Measurements from ENCODE around the gene PRDM16. TPM values are rescaled to one million over a fixed set of nuclear protein-coding genes. Genes with fewer than 3 reads are reported as not detected.

The PRDM16 gene
- total RNA-seq, 1 donor from 2014 or later = 21.4 TPM

GRCh38 chr1:3344395-3344794 is 275.4 kb downstream of the PRDM16 start:
- H3K27ac Mint-ChIP-seq (ENCODE audit: unreplicated experiment) = no peak overlapping the region
- no peak for DNase-seq (ENCODE audit: low spot score)
- H3K4me1 Mint-ChIP-seq (ENCODE audit: unreplicated experiment) = no peaks in the 10 kb centered on the region
- TF ChIP-seq CTCF (IDR thresholded peaks at IDR 0.05; ENCODE audit: unreplicated experiment) = no peak
- H3K36me3 Mint-ChIP-seq (ENCODE audit: low read depth, unreplicated experiment) = peaks cover 12% of the 10 kb centered on the region
- peaks cover 5% of the 10 kb centered on the region for H3K27me3 Mint-ChIP-seq (ENCODE audit: unreplicated experiment)
- H3K9me3 Mint-ChIP-seq (ENCODE audit: unreplicated experiment) = peaks cover 9% of the 10 kb centered on the region
- H3K4me3 Mint-ChIP-seq (ENCODE audit: unreplicated experiment) = no peak overlapping the region

GRCh38 chr1:3345792-3346191 is 276.8 kb downstream of the PRDM16 start:
- TF ChIP-seq CTCF (IDR thresholded peaks at IDR 0.05; ENCODE audit: unreplicated experiment) = no peak
- no peaks in the 10 kb centered on the region for H3K4me1 Mint-ChIP-seq (ENCODE audit: unreplicated experiment)
- DNase-seq (ENCODE audit: low spot score) = no peak
- peaks cover 5% of the 10 kb centered on the region for H3K27me3 Mint-ChIP-seq (ENCODE audit: unreplicated experiment)
- H3K4me3 Mint-ChIP-seq (ENCODE audit: unreplicated experiment) = no peak overlapping the region
- peaks cover 9% of the 10 kb centered on the region for H3K9me3 Mint-ChIP-seq (ENCODE audit: unreplicated experiment)
- no peak overlapping the region for H3K27ac Mint-ChIP-seq (ENCODE audit: unreplicated experiment)
- H3K36me3 Mint-ChIP-seq (ENCODE audit: low read depth, unreplicated experiment) = peaks cover 12% of the 10 kb centered on the region

- Mint-ChIP-seq H3K4me1 (ENCODE audit: unreplicated experiment) (no peaks in the 10 kb centered on the region), H3K27me3 (ENCODE audit: unreplicated experiment) (peaks cover 5% of the 10 kb centered on the region), H3K4me3 (ENCODE audit: unreplicated experiment) (no peak overlapping the region), H3K36me3 (ENCODE audit: low read depth, unreplicated experiment) (peaks cover 12% of the 10 kb centered on the region), H3K9me3 (ENCODE audit: unreplicated experiment) (peaks cover 9% of the 10 kb centered on the region), H3K27ac (ENCODE audit: unreplicated experiment) (no peak overlapping the region)
- no peak for TF ChIP-seq CTCF (IDR thresholded peaks at IDR 0.05; ENCODE audit: unreplicated experiment)
- no peak for DNase-seq (ENCODE audit: low spot score)
Observed at GRCh38 chr1:3346478-3346877, 277.5 kb downstream of the PRDM16 start.

GRCh38 chr1:3347257-3348020 is 278.4 kb downstream of the PRDM16 start:
- Mint-ChIP-seq H3K27ac (ENCODE audit: unreplicated experiment) (no peak overlapping the region), H3K9me3 (ENCODE audit: unreplicated experiment) (peaks cover 9% of the 10 kb centered on the region)
- DNase-seq (ENCODE audit: low spot score) = no peak

More at GRCh38 chr1:3347257-3348020, 278.4 kb downstream of the PRDM16 start:
- no peak overlapping the region for H3K4me3 Mint-ChIP-seq (ENCODE audit: unreplicated experiment)
- TF ChIP-seq CTCF (IDR thresholded peaks at IDR 0.05; ENCODE audit: unreplicated experiment) = no peak
- H3K4me1 Mint-ChIP-seq (ENCODE audit: unreplicated experiment) = peaks cover 5% of the 10 kb centered on the region
- peaks cover 7% of the 10 kb centered on the region for H3K27me3 Mint-ChIP-seq (ENCODE audit: unreplicated experiment)
- peaks cover 12% of the 10 kb centered on the region for H3K36me3 Mint-ChIP-seq (ENCODE audit: low read depth, unreplicated experiment)
